GM18505 (cell line): ENCODE measurements around the gene SMIM36.
"Not testable (repeated sequence)": the region's sequence is repeated elsewhere in the genome, so short reads cannot be mapped to it uniquely, and the experiment has no call there.

ENCODE experiments used
- ATAC-seq: cut with Tn5 transposase; IDR thresholded peaks from one replicate; pipeline ENCODE4 v1.9.1; 2021; ENCODE audit not compliant: unreplicated experiment
- POLR2A ChIP-seq: IDR thresholded peaks from 4 replicates; pipeline ENCODE4 v1.6.1; 2011; ENCODE audit warnings: borderline replicate concordance; ENCODE audit not compliant: insufficient read depth, insufficient read length; ENCODE audit errors: extremely low read depth

SMIM36 gene

DNA sequence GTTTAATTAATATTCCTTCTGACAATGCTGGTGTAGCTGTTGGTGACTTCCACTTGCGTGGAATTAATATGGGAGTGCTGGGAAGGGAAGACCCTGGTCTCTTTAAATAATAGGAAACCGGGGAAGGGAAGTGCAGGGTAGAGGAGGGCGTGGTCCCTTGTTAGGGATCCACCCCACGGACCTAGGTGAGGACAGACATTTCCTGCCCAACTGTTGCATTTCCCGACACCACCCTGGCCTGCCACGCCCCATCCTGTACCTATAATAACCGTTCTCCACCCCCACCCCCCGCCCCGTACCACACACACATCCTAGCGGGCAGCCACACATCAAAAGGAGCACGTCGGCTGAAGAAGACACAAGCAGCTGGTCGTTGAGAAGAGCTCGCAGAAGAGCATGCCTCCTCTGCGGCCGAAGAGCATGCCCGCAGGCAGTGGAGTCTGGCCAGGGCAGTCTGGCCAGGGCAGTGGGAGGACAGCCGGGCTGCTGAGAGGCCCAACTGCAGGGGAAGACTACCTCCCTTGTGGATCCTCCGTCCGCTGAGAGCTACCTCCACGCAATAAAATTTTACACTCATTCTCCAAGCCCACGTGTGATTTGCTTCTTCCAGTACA, 52.9 kb downstream of the SMIM36 start:
- TF ChIP-seq POLR2A: no peak
- no peak for ATAC-seq

DNA sequence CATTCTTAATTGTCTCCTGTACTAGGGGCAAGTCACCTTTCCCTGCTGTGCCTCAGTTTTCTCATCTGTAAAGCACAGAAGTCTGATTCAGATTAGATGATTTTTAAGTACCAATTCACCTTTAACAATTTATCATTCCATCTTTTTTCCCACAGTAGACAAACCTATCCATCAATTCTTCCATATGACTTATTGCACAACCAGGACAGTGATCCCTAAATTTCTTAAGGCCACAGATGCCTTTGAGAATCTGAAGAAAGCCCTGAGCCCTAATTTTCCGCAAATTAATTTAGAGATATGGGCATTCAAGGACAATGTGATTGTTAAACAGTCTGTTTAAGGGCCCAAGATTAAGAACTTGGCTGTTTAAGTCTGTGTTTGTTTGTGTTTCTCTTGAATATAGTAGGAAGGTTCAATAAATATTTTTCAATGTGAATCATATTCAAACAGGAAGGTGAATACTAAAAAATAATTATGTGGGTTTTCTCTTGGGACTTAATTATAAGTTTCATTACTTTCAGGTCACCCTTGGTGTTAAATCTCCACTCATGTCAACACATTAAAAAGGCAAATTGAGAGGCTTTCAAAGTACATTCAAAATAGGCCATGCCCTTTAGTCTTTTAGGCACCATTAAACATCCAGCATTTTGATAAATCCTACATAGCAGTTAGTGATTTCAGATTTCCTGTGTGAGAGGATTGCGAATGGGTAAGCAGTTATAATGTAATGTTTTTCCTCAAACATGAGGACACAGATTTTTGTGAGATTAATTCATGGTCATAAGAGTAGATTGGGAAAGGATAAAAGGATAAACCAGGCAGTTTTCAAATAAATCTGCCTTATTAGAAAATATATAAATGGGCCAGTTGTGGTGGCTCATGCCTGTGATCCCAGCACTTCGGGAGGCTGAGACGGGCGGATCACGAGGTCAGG, 54.7 kb downstream of the SMIM36 start:
- no peak for ATAC-seq
- TF ChIP-seq POLR2A: no peak

DNA sequence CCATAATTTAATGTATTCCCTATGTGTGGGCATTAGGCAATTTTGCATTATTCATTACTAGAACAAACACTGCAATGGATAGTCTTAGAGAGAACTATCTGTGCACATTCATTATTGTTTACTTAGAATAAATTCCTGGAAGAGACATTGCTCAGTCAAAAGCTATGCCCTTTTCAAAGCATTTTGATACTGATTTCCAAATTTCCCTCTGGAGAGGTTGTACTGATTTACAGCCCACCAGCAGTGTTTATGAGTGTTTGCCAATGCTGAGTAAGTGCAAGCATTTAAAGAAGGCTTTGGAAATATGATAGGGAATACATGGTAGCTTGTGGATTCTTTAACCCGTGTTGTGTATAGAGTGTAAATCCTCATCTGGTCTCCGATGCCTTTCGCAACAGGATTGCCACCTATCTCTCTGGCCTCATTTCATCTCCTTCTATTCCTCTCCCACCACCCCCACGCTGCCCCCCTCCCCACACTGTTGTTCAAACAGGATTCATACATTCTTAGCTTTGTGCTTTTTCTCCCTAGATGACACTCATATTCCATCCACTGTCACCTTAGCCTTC, 56.3 kb downstream of the SMIM36 start:
- ATAC-seq: no peak

DNA sequence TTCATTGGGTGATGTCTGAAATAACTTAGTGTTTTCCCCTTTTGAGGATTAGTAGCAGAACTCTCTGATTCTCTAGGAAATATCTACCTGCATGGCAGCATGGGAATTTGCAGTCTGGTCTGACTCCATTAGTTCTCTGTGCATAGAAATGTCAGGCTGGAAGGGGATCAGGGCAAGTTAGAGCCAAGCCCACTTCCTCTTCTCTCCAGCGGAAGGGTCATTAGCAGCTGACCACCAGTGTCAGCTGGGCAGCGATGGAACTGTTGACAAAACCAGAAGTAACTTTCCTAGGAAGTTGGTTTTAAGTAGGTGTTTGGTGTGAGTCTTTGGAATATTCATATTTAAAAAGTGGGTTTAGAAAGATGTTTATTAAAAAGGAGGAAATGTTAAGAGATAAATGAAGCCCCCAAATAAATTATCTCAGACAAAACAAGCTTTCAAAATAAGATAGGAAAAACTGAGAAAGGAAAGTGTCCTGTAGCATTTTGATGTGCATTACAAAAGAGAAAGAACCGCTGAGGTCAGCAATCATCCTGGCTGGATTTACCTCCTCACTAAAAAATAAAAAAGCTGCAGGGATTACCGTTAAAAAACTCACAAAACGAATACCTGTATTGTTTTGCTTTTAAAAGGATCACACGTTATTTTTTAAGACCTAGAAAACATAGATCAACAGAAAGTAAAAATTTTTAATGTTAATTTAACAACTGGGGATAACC, 57.3 kb downstream of the SMIM36 start:
- ATAC-seq: no peak

More for the DNA sequence above, 56.3 kb downstream of the SMIM36 start:
- TF ChIP-seq POLR2A: no peak

DNA sequence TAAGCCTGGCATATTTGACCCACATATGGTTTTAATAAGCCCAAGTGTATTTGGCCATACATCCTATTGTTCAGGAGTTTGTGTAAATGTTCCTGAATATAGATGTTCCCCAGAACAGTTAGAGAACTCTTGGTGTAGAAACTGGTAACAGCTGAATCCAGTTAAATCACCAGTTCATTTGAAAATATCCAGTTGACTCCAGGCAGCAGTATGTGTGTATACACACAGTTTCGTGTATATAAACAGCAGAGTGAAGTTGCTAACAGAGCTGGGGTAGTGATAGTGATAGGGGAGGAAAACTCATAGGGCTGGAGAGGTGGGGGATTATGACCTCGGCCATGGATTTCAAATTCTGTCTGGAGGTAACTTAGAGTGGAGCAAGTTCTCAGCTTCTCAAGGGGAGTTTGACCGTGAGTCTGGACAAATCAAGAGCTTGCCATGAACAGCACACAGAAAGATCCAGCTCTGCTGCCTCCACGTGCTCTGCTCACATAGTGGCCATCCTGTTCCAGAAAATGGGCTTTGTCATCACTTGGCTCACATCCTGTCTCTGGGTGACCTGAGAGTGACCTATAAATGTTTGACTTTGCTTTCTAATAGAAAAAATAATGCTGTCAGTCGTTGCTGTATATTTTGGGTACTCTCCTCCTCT, 59.0 kb downstream of the SMIM36 start:
- no peak for ATAC-seq
- TF ChIP-seq POLR2A: no peak

More for the DNA sequence above, 57.3 kb downstream of the SMIM36 start:
- no peak for TF ChIP-seq POLR2A

DNA sequence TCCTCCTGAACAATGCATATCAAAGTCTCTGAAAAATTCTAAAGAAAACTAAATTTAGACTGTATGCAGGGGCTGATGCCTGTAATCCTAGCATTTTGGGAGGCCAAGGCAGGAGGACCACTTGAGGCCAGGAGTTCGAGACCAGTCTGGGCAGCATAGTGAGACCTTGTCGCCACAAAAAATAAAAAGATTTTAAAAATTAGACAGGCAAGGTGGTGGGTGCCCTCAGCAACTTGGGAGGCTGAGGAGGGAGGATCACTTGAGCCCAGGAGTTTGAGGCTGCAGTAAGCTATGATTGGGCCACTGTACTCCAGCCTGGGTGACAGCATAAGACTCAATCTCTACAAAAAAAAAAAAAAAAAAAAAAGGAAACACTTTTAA, 59.5 kb downstream of the SMIM36 start:
- TF ChIP-seq POLR2A: no peak
- no peak for ATAC-seq

DNA sequence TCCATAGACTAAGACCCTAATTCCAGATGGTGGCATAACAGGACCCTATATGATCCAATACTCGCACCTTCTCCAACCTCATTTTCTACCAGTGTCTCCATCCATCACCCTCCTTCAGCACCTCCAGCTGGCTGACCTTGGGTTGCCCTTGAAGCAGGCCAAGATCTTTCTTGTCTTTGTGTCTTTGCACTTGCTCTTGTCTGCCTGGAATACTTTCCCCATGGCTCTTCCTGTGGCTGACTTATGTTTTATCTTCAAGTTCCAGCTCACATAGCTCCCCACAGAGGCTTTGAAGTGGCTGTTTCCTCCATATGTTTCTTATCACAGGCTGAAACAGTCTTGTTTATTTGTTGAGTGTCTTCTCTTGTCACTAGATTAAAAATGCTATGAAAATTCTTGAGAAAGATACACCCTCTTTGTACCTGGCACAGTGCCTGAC, 60.0 kb downstream of the SMIM36 start:
- ATAC-seq: no peak
- TF ChIP-seq POLR2A: no peak

DNA sequence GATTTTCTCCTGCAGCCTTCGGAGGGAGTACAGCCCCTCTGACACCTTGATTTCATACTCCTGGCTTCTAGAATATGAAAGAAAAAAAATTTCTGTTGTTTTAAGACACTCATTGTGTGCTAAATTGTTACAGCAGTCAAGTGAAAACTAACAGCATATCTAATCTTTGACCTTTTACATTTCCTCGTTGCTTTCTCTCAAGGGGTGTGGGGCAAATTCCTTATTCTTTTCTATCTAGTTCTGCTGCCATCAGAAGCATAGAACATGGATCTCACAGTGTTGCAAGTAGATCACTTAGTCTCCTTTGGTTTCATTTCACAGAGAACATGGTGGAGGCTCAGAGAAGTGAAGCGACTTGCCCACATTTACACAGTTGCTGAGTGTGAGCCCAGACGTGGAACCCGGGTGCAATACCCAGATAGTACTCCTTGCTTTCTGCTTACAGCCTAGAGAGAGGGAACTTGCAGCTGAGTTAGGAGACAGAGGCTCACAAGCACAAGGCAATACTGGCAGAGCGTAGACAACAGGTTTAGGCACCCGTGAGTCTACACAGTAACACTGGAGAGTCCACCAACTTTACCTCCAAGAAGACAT, 60.9 kb downstream of the SMIM36 start:
- TF ChIP-seq POLR2A: no peak
- ATAC-seq: no peak

DNA sequence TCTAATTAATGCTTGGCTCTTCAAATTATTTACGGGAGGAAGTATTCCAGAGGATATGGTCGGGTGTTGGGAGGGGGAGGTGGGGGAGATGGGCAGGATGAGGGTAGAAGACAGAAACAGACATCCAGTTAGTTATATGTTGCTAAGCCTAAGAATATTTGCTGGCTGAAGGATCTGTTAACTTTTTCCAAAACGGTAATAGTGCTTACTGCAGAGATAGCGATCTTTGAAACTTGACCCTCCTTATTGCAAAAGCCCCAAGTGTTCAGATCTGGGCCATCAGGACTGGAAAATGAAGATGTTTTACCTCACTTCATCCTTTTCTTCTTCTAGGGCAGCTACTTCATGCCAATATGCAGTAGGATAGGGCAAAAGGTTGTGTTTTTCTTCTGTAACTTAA, 62.6 kb downstream of the SMIM36 start:
- no peak for ATAC-seq
- no peak for TF ChIP-seq POLR2A

DNA sequence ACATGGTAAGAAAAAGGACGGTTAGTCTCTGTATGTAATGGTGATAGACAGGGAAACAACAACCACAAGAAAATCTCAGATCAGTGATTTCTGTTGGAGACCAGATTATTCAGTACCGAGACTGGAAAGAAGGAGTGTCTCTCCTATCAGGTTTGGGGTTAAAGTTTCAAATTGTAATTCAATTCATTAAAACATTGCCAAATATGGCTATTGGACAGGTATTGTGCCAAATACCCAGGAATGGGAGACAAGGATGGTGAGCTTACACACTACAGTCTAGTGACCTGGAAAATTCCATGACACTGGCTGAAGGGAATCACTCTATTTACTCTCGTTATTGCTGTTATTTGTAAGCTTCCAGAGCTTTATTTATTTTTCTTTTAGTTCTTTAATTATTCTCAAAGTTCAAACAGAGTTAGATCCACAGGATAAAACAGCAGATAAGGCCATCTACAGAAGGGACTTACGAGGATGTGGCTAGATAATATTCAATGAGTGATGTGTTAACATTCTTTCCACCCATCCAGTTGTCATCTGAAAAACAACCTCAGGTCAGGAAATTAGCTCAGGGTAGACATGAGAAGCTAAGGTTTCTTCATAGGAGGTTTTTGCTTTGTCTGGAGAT, 64.6 kb downstream of the SMIM36 start:
- ATAC-seq: no peak
- TF ChIP-seq POLR2A: no peak

DNA sequence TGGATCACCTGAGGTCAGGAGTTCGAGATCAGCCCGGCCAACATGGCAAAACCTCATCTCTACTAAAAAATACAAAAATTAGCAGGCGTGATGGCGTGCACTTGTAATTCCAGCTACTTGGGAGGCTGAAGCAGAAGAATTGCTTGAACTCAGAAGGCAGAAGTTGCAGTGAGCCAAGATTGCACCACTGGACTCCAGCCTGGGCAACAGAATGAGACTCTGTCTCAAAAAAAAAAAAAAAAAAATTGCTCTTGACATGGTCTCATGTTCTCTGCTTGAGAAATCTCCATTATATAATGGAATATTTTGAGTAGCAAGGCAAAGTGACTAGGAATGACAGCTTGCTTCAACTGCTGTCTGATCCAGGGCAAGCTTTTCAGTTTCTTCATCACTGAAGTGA, 65.2 kb downstream of the SMIM36 start:
- ATAC-seq: not testable (repeated sequence)
